GM21526 (cell line): ENCODE measurements around the gene MBP.
"Not testable (repeated sequence)": the region's sequence is repeated elsewhere in the genome, so short reads cannot be mapped to it uniquely, and the experiment has no call there.

Source experiments
- ATAC-seq: cut with Tn5 transposase; IDR thresholded peaks from one replicate; pipeline ENCODE4 v1.9.1; 2021; ENCODE audit warnings: moderate library complexity; ENCODE audit not compliant: unreplicated experiment, low FRiP score

Gene MBP

DNA sequence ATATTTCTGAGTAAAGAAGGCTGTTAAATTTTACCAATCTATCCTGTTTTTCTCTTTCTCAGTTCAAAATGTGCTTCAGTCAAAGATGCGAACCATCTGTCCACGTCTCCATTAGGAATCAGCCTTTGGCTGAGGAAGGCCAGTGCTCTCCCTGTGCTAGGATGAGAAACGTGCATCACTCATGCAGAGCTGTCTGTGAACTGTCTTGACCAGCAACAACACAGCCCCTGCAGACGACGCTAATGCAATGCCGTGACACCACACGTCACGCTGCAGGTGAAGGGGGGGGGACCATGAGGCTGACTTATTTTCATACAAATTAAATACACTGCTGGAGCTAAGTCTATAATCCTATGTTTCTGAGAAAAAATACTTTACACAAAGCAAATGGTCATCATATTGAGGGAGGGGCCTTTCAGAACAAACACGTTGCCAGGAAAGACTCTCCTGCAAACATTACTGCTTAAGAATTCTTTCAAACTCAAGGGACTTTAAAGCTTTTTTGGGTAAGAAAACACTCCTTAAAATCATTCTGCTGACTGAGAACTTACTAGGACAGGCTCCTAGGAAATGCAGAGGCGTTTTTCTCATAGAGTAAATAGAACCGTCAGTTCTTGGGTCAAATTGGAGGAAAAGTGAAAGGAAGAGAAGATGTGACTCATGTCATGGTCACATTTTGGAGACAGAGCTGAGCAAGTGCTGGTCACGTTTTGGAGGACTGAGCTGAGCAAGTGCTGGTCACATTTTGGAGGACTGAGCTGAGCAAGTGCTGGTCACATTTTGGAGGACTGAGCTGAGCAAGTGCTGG is 97.0 kb downstream of the MBP start:
- no peak for ATAC-seq

DNA sequence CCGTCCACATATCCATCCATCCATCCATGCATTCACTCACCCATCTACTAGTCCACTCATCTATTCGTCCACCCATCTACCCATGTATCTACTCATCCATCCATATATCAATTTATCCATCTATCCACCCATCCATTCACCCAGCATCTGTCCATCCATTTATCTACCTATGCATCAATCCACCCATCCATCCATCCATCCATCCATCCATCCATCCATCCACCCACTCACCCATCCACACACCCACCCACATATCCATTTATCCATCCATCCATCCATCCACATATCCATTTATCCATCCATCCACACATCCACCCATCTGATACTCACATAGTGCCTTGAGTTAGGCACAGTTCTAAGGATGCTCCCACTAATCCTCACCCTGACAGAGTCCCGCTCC is 99.0 kb downstream of the MBP start:
- no peak for ATAC-seq

DNA sequence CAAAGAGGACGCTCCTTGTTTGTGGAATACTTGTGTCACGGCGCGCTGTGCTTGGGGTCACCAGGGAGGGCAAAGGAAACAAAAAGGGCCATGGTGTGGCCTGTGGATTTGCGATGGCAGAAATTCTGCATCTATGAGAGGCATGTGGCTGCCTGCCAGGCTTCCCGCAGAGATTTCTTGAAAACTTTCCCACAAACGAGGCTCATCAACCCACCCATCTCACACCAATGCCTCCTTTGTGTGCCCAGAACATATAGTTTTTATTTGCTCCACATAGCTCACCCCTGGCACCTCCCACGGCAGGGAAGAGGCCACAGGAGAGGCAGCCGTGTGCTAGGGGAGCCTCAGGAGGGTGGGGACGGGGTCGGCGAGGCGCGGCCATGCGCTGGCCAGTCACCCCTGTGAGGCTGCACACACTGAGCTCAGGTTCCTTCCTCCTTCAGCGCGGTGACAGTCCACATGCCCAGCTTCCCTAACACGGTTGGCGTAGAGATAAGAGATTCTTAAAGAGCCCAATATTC is 100.3 kb downstream of the MBP start:
- ATAC-seq, result no peak

DNA sequence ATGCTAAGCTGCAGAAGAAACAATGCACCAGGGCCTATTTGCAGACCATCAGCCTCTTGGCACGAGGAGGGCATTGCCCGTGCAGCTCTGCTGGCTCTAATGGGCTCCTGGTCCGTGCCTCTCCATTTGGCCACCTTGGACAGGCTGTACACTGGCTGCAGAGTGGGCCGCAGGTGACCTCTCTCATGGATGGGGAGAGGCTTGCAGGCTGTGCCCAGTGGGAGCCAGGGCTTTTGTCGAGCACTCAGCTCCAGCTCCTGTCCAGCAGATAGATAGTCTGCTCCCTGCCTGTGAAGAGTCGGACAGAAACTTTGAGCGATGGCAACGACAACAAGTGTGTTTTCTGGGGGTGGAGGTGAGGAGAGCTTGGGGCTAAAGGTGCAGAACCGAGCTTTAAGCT is 100.9 kb downstream of the MBP start:
- ATAC-seq, result no peak

DNA sequence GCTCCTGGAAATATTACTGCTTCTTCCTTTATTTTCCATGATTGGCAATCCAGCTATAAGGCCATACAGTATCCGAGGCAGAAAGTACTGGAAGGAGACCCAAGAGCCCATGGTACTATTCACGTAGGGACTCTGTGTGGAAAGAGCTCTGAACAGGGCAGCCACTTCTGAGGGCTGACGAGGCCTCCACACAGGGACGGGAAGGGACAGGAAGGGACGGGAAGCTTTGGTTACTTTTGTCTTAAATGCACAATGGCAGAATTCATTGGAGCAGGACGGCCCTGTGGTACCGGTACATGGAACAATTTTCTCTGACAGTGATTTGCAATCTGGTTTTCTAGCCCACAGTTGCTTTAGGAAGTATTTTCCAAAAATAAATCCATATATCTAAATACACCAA is 102.4 kb downstream of the MBP start:
- no peak for ATAC-seq

DNA sequence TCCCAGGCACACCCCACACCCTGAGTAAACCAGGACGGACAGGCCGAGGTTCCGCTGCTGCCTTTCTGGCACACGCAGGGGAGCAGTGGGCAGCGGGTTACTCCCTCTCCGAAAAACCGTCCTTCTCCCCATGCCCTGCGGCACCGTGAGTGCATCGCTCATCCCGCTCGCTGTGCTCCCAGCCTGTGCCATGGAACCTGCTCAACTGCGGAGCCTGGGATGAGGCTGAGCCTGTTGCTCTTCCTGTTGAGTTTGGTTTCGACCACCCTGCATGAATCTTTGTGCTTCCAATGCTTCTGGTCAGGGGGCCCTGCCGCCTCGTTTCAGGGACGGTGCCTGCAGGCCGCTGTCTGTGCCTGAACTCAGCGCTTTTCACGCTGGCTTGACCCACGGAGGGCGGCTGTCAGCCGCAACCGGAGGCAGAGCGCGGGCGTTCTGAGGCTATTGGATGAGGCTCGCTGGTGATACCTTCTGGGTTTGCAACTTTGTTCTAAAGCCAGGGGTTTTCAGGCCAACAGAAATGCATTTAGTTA is 106.7 kb downstream of the MBP start:
- no peak for ATAC-seq

DNA sequence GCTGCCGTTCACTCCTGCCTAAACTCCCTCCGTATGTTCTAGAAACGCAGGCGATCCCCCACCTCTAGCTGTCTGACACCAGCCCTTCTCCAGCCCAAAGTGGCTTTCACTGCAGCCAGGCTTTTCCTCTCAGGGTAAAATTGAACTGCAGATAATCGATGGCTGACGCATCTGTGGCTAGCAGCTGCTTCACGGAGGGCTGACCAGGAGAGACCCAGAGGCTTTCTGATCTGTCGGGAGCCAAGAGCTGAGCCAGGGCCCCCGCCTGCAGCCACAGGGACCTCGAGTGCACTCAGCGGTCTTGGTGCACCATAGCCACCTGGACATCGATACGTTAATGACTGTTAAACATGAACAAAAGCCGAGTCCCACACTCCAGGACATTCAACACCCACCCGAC is 107.5 kb downstream of the MBP start:
- ATAC-seq, result no peak

DNA sequence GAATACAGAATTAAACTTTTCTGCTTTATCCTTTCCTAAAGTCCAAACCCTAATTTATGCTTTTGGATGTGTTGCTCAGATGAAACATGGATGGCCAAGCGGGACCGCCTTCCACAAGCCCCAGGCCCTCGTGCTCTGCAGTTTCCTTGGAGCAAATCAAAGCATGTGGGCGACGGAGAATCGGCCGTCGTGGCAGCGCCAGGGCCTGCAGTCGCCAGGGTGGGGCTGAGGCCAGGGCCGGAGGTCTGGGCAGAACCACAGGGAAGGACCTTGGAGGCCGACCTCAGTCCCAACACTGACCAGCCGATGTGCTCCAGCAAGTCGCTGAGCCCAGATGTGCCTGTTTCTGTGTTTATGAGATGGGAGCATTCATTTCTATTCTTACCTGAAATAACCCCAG is 108.1 kb downstream of the MBP start:
- no peak for ATAC-seq

DNA sequence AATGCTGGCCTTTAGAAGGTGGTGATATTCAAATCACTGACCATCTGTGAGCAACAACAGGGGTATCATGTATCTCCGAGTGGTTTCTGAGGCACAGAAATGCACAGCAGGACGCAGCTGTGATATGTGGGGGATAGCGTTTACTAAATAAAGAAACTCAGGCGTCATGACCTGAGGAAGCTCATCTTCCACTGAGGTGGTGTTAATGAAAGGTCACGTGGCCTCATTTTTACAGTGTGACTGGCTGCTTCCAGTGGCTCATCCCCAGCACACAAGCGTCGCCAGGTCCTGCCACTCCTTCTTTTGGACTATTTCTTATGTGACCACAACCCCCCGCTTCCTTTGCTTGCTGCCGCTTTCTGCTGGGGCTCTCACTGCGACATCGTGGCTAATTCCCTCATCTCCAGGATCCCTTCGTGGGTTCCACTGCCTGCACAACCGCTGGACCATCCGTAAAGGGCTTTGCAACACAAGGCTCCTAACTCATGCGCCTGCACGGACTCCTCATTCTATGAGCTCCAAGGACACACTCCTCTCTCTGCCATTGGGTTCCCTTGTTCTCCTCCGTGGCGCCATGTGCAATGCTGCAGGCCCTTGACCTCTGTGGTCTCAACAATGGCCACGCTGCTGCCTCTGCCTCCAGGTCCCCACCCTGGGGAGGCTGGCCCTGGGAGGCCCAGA is 109.3 kb downstream of the MBP start:
- no peak for ATAC-seq

DNA sequence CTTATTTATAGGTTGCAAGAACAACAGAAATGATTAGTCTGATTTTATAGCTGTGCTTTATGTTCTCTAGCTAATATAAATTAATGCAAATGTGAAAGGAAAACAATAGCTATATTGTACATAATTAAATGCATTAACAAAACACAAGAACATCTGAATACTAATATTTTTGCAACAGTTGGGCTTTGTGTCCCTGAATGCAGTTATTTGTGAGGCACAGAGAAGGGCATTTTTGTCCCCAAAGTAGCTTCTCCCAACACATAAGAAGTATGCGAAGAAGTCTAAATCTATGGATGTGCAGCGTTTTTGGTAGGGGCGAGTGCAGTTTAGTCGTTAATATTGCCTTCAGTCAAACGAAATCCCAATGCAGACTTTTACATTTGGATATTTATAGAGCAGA is 110.0 kb downstream of the MBP start:
- no peak for ATAC-seq

DNA sequence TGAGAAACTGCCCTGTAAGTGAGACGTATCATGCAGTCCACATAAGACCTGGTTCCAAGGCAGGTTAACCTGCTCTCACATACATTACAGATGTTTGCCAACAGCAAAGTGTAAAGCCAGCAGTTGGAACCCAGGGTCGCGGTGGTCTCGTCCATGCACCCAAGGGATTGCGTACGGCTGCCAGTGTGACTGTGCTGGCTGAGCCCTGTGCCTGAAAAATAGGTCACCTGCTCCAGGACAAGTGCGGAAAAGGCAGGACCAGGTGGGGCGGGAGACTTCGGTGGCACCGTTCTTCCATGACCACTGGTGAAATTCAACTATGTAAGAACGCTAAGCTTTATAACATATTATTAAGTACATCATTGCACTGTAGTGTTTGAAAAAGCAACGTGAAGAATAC is 110.5 kb downstream of the MBP start:
- ATAC-seq, result no peak

DNA sequence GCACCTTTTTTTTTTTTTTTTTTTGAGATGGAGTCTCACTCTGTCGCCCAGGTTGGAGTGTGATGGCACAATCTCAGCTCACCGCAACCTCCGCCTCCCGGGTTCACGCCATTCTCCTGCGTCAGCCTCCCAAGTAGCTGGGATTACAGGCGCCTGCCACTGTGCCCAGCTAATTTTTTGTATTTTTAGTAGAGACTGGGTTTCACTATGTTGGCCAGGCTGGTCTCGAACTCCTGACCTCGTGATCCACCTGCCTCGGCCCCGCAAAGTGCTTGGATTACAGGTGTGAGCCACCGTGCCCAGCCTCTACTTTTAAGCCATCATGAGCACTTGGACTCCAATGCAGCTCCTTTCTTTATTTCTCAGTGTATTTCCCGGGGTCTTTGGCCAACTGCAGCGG is 111.1 kb downstream of the MBP start:
- ATAC-seq, result not testable (repeated sequence)

DNA sequence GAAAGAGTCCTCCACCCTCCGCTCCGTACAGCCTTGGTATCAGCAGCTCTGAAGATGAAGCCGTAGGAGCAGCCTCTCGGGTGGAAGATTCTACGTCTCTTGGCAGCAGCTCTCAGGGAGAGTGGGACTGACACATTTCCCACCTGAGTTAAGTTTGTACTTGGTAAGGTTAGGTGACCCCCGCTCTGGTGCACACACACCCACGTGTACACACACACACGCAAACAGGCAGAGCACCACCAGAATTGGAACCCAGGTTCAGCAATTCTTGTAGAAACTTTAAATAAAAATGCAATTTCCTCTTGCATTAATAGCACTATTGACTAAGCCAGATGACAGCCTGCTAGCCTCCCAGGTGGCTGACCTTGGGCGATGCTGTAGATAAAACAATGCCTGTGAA is 111.5 kb downstream of the MBP start:
- ATAC-seq, result no peak

DNA sequence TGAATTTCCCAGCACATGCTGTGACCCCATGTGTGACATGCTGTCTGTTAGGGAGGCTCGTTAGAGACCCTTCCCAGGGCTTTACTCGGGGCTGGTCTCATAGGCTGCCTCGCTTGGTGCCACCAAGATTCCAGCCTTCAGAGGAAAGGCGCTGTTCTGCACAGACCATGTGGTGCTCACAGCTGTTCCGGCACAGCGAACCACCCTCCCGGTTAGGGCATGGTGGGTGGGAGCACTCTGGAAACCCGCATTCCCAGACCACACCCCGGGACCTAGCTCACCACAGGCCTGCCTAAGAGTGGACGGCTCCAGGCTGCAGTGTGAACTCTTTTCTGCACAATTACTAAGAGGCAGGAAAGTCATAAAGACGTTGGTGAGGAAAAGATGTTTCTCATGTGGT is 112.0 kb downstream of the MBP start:
- ATAC-seq, result no peak

DNA sequence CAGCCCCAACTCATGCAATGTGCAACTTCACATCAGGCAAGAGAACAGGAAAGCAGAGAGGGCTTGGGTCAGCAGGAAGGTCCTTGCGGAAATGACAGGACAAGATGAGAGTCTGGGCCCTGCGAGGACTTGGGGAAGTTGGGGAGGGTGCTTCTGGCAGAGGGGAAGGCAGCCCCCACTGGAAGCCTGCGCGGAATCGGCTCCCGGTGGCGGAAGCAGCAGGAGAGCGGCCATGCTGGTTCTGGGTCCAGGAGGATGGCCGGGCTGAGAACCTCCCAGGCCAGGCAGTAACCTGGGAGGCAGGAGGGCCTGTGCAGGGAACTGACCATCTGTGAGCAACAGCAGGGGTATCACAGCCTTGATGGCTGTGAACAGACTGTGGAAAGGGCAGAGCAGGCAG is 112.9 kb downstream of the MBP start:
- ATAC-seq, result no peak

DNA sequence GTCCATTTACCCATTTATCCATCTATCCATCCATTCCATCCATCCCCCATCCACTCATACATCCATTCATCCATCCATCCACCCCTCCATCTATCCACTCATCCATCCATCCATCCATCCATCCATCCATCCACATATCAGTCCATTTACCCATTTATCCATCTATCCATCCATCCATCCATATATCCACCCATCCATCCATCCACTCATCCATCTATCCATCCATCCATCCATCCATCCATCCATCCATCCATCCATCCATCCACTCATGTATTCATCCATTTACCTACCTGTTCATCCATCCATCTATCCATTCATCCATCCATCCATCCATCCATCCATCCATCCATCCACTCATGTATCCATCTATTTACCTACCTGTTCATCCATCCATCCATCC is 113.9 kb downstream of the MBP start:
- not testable (repeated sequence) for ATAC-seq

DNA sequence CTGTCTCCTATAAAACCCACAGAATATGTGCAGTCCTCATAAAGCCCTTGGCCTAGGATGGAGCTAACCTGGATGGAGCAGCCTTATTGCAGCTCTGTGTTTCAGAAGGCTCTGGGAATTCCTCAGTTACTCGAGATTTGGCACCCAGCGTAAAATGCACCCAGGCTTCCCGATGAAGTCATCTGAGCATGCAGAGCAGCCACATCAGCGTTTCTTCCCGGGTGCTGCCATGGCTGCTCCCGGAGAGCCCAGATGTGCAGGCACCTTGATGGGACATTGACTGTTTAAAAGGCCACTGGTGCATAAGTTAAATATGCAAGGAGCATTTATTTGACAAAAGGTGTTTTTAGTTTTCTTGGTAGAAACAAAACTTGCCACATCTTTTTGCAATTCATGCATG is 115.2 kb downstream of the MBP start:
- ATAC-seq, result no peak

DNA sequence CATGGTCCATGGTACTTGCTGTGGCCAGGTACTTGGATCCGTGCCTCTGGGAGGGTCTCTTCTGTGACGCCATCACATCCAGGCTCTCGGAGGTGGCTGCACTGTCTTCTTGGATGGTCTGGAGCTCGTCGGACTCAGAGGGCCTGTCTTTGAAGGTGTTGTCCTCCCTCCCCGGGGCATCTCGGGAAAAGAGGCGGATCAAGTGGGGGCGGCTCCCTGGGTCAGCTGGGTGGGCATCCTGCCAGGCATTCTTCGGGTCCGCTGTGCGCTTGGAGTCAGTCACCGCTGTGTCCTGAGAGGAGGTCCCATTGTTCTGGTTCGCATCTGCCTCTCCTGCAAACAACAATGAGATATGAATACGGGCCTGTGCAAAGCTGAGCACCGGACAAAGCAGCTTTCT is 115.6 kb downstream of the MBP start:
- no peak for ATAC-seq

DNA sequence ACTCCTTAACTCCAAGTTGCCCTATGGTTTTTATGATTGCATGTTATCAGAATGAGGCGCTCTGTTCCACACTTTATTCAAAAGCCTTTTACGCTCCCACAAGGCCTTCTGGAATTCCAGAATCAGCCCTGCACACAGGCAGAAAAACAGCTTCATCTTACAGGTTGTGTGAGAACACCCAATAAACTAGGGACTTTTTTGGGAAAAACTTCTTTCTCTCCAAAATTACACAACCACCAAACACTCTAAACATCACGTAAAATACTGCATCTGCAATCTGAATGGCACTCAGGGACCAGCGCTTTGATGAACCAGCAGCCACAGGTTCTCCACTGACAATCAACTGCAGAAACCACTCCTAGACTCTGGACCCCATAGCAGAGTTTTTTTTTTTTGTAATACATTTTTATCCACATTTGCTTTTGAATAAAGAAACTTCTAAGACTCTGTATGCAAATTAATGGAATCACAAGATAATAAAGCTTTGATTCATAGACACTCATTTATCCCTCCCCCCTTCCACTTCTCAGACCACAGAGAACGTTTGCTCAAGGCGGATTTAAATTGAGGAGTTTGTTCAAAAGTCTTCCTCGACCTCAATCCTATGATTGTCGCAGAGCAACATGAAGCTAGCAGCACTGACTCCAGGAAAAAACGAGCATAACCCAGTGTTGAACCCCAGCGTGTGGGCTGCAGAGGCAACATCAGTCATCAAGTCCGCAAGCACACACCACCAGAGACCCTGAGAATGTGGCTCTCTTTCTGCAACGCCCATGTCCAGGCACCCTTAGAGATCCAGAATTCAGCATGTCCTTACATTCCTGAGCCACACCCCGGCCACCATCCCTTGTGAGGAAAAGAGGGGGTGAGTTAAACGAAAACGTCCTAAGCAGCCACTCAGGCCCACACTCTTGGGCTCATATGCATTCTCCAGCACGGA is 116.5 kb downstream of the MBP start:
- ATAC-seq, result no peak

DNA sequence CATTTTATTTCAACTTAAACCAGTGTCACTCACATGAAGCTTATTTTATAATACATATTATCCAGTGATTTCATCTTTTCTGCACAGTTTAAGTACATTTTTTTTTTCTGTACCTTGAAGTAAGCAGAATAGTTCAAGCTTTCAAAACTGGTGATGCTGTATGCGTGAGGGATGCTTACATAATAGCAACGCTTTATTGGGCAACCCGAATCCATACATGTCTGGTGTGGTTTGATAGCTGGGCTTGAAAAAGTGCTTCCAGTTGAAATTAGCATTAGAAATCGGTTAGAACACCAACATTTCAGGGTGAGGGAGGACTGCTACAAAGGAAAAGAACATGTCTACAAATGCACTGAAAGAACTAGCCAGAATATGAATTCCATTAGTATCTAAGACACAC is 117.4 kb downstream of the MBP start:
- ATAC-seq, result no peak

DNA sequence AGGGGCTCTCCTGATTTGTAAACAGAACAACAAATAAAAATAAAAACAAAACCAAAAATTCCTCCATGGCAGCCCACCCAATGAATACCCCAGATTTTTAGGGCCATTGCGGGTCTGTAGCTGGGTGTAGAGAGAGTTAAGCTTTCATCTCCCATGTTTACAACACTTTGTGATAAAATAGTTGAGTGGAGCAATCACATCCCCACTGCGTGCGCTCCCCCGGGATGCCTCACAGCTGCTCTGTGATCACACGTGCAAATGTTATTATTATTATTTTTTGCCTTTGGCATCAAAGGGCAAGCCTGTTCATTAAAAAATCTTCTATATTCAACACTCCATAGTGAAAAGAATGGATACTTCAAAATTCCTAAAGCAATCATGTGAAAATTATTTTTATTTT is 118.0 kb downstream of the MBP start:
- no peak for ATAC-seq
